C1 segment of cervical spinal cord (tissue), 14 donors: ENCODE results near the gene APPL1.
"Not testable (repeated sequence)": the region's sequence is repeated elsewhere in the genome, so short reads cannot be mapped to it uniquely, and the experiment has no call there.

Experiments used
- DNase-seq, 14 donors: peaks; one replicate each; lab custom pipeline; 2025; lab: John Stamatoyannopoulos, UW

APPL1 gene

DNA sequence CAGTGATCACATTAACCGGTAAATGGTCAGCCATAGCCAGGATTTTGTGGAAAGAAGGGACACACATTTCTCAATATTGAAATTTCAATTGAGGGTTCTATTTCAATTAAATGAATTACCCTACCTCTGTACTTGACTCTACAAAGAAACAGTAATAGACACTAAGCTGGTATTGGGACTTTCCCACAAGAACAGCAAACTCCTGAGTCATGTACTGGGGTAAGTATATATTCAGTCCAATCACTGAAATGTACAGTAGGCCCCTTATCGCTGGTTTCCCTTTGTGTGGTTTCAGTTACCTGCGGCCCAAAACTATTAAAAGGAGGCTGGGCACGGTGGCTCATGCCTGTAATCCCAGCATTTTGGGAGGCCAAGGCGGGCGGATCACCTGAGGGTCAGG, 47.3 kb downstream of the APPL1 start:
- DNase-seq = no peak

DNA sequence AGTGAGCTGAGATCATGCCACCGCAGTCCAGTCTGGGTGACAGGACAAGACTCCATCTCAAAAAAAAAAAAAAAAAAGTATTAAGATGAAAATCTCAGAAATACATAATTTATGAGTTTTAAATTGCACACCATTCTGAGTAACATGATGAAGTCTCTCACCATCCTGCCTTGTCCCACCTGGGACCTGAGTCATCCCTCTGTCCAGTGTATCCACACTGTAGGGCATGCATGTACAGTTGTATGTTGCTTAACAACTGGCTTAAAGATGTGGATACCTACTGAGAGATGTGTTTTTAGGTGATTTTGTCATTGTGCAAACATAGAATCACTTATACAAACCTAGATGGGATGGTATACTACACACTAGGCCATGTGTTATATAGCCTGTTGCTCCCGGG, 47.9 kb downstream of the APPL1 start:
- no peak for DNase-seq

DNA sequence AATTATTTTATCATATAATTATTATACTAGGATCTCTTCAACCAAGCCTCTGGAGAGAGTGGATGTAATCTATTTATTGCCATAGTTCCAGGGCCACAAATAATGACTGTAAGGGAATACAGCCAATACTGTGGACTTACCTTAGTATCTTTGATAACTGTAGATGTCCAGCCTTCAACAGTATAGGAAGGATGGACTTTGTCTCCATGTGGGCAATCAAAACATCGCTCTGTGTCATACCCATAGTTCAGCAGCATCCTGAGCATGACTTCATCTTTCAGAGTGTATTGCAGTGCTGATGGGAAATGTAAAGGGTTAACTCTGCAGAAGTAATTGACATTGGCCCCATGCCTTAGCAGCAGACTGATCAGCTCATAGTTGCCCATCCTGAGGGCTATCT, 50.7 kb downstream of the APPL1 start:
- no peak for DNase-seq

DNA sequence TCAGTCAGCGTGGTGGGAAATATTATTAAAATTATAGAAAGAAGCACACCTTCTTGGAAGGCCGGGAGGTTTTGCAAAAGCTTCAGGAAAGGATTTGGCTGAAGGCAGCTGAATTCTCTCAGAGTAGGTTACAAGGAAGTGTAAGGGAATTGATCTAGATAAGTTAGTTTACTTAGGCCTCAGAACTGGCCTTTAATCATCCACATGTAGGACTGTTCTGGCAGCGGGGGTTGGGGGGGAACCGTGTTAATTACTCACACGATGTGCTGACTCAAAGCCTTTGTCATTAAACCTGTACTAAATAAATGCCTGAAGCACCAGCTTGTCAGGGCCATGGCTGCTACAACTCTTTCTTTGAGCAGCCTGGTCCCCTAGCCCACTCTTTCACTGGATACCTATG, 52.2 kb downstream of the APPL1 start:
- DNase-seq = no peak

DNA sequence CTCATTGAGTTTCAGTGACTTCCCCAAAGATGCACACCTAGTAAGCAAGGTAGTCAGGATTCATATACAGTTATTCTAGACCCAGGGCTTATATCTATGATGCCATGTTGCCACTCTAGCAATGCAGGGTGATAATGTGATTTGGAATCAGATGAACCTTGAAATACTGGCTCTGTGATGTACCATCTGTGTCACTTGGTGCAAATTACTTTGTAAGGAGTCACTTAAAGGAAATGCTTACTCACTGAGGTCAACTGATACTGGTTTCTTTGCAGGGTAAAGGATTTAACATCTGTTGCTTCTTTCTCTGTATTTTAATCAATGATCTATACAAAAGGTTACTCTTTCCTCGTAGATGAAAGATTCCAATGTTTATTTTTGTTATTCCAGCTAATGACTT, 54.2 kb downstream of the APPL1 start:
- DNase-seq = no peak

DNA sequence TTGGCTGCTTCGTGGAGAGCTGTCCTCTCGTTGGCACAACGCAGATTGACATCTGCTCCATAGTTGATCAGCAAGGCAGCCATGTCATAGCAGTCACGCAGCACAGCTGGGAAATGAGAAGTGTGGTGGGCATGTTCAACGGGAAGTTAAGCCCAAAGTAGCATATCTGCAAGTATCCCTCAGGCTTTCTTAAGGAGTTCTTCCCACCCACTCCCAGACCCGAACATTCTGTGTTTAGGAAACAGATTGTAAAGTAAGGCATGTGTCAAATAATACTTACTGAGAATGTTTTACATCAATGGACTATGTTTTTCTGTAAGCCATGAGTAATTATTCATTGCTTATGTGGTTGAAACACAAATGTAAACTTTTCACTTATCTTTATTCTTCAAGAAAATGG, 55.8 kb downstream of the APPL1 start:
- DNase-seq = no peak

DNA sequence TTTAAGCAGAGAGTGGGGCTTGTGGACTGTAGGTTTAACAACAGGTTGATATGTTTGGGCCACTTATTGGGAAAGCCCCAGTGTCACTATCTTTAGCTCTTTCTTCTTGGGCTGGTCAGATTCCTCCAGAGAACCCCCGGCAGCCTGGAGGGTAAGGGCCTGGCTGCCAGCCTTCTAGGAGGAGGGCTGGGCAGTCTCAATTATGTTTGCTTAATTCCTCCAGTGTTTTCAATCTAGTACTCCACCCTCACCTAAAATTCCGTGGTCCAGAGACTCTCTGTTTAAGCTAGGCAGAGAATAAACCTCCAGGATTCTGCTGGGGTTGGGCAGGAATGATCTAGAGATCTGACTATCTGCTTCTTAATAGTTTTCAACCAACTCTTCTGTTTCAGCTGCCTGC, 59.7 kb downstream of the APPL1 start:
- DNase-seq = no peak

DNA sequence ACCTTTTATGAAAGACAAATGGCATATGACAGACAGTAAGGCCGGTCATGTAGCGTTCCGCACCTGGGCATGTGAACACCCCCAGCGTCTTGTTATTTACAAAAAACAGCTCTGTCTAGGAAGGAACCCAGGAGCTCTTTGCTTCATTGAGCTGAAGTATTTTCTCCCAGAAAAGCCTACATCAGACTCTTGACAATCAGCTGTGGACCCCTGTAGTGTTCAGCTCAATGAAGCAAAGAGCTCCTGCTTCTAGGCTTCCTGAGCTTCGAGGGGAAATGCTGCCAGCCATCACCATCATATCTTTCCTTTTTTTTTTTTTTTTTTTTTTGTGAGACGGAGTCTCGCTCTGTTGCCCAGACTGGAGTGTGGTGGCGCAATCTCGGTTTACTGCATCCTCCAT, 60.9 kb downstream of the APPL1 start:
- no peak for DNase-seq

DNA sequence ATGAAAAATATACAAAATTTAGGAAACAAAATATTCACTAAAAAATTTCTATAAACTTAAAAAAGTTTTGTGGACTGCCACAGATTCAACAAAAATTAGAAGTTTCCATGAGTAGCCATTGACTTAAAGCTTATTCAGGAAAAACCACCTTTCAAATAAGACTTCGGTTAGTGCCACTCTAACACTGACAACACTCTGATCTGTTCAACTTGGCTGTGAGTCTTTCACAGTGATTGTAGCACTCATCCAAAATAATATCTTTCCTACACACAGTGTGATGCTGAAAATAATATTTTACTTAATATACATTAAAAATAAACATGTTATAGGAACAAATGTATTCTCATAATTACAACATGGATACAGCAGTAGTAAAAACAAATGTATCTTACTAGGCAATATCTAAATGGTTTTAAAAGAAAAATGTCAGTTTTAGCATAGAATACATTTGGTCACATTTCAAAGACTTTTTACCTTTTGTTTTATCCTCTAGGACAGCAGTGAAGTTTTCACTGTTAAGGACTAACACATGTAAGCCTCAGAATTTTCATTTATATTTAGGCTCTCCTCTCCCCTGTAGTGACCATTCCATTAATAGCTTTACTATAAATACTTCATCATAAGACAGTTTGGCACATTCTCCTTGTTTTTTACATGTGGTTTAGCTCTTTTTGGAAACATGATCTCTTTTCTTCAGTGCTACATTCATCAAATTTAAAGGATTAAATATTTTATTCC, 64.8 kb downstream of the APPL1 start, which contains the start of gene ASB14:
Gene ASB14, minus strand, starts transcription at position 527 of the 738 bp plus-strand sequence. CDS start 652 bp downstream, outside the sequence.
- no peak for DNase-seq

DNA sequence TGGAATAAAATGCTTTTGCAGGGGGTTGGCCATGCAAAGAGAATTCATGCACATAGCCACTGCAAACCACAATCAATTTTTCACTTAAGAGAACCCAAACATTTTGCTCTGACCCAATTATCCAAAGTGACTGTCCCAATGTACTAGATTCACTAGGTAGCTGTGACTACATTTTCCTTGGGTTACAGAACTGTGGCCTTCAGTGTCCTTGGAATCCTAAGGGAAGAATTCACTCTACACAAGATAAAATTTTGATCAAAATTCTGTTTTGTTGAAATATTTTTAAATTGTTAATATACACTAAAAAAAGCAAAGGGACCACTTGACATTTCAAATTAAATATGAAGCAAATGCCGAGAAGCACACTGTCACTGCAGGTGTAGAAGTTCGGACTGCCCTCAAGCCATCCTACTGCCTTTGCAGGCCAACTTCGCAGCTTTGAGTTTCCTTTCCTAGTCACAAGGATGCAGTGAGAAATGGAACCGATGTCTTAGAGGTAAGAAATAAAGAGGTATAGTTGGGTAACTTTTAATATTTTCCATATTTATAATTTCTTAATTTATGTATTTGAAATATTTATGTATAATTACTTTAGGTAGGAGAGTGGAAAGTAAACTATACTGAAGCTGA, 65.5 kb downstream of the APPL1 start:
- no peak for DNase-seq

DNA sequence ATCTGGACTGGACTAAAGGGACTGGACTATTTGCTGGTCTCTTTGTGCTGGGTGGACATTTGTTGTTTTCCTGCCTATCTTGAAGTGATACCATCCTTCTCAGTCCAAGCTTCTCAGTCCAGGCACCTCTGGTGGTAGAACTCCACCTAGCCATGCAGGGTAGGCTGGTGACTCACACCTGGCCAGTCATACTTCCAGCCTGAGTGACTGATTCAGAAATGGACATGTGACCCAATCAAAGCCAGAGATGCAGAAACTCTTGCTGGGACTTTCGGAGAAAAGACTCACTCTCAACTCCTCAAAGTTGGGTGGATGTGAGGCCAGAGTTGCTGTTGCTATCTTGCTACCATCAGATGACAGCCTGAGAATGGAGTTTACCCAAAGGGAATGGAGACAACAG, 70.5 kb downstream of the APPL1 start:
- no peak for DNase-seq

DNA sequence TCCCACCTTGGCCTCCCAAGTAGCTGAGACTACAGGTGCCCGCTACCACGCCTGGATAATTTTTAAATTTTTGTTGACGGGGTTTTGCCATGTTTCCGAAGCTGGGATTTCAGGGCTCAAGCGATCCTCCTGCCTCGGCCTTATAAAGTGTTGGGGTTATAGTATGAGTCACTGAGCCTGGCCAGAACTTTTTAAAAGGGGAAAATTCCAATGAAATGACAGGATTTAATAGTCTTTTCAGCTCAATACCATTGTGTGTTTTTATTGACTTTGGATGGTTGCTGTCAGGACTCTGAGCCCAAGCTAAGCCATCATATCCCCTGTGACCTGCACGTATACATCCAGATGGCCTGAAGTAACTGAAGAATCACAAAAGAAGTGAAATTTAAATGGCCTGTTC, 76.0 kb downstream of the APPL1 start:
- DNase-seq = not testable (repeated sequence)

DNA sequence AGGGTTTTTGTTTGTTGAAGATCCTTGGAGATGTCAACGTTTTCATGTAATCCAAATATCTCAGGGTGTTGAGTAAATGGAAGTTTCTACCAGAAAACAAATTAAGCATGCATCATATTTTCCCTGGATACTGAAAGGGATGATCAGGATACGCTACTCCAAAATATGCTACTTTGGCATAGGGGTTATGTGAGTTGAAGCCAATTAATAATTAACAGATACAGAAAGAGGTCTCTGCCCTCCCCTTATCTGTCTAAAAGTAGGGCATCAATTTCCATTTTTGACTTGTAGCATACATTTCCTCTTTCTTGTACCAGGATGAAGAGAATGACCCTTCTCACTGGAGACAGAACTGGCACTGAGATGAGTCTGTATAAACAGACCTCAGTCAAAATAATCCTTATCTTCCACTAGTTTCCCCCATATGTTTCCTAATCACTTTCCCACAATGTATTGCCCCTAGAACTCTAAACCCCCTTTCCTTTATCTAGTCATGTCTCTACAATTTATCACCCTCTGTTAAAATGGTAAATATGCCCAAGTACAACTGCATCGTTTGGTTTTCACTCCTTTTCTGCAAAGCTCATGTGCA, 82.3 kb downstream of the APPL1 start:
- no peak for DNase-seq

DNA sequence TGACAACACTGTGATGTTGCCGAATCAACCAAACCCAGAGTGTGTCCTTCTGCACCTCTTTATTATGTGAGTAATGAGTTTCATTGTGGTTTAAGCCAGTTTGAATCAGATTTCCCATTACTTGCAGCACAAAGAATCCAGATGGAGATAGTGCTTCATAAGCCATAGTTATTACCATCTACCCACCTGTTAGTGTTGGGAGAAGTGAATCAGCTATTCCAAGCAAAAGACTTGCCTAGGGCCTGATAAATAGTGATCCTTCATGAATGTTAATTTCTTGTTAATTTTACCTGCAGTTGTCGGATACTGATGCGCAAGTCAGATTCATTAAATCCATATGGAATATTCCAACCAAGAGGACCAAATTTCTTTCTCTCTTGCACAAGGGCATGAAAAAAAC, 86.7 kb downstream of the APPL1 start:
- no peak for DNase-seq
